HEK293T (cell line): Measurements from ENCODE around the gene BIN1.

Source experiments
- BHLHE40 ChIP-seq: fragments of 450-650 bp; IDR thresholded peaks from 2 replicates; pipeline ENCODE4 v1.6.1; 2016; ENCODE audit warnings: mild to moderate bottlenecking, moderate library complexity, borderline replicate concordance
- ELF4 ChIP-seq: fragments of 450-650 bp; IDR thresholded peaks from 2 replicates; pipeline ENCODE4 v1.6.1; 2017; ENCODE audit warnings: antibody characterized with exemption
- FOXA1 ChIP-seq: fragments of 450-650 bp; IDR thresholded peaks from 2 replicates; pipeline ENCODE4 v1.6.1; 2016; ENCODE audit warnings: mild to moderate bottlenecking
- FOXK2 ChIP-seq: fragments of 450-650 bp; IDR thresholded peaks from 2 replicates; pipeline ENCODE4 v1.6.1; 2016; ENCODE audit warnings: mild to moderate bottlenecking
- FOXM1 ChIP-seq: fragments of 450-650 bp; IDR thresholded peaks from 2 replicates; pipeline ENCODE4 v1.6.1; 2017; ENCODE audit warnings: mild to moderate bottlenecking, borderline replicate concordance
- SUZ12 ChIP-seq: fragments of 450-650 bp; IDR thresholded peaks from 2 replicates; pipeline ENCODE4 v1.6.1; 2016; ENCODE audit warnings: mild to moderate bottlenecking
- TF ChIP-seq, protein P1 (sequence below): fragments of 450-650 bp; IDR thresholded peaks from 2 replicates; pipeline ENCODE4 v1.6.1; 2016

DNA sequence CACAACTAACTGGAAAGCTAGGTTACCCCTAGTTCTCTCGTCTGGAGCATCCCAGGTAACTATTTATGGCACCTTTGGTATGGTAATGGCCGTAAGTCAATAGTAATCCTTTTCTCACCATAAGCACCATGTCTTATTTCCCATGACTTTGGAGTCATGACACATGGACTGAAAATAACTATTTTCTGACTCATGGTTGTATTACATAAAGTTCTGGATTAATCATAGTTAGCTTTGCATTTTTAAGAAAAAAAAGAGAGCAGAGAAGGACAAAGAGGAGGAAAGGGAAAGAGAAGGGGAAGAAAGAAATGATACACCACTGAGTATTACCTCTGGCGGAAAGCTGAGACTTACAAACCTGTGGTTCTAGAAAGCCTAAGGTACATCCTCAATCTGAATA lies 99.3 kb downstream of the BIN1 start:
- TF ChIP-seq, protein P1, sequence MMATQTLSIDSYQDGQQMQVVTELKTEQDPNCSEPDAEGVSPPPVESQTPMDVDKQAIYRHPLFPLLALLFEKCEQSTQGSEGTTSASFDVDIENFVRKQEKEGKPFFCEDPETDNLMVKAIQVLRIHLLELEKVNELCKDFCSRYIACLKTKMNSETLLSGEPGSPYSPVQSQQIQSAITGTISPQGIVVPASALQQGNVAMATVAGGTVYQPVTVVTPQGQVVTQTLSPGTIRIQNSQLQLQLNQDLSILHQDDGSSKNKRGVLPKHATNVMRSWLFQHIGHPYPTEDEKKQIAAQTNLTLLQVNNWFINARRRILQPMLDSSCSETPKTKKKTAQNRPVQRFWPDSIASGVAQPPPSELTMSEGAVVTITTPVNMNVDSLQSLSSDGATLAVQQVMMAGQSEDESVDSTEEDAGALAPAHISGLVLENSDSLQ = no peak
- TF ChIP-seq FOXA1 (no peak), FOXM1 (no peak), SUZ12 (no peak), FOXK2 (no peak), ELF4 (no peak), BHLHE40 (no peak)
